ENCODE results near the gene VPS35L.

GRCh38 chr16:19657831-19658230, 102.3 kb downstream of the VPS35L start:
- TF ChIP-seq SUZ12 (IDR thresholded peaks at IDR 0.05; ENCODE audit: extremely low read depth, insufficient read depth, insufficient read length) = no peak
- no peak for TF ChIP-seq ZNF274 (IDR thresholded peaks at IDR 0.05; ENCODE audit: low read depth, low read length)
